ENCODE results near the gene MT1B.

Gene MT1B

GRCh38 chr16:56684926-56685590, 33.4 kb downstream of the MT1B start:
- DNase-seq (ENCODE audit: low read depth in 2 of 2), result no peak

- DNase-seq (ENCODE audit: low read depth in 2 of 2), result no peak
These were observed 35.1 kb downstream of the MT1B start for GRCh38 chr16:56686758-56687157.

- DNase-seq (ENCODE audit: low read depth in 2 of 2), result no peak
These were observed 37.1 kb downstream of the MT1B start for GRCh38 chr16:56688762-56689161.

- DNase-seq (ENCODE audit: low read depth in 2 of 2), result no peak
These were observed 37.5 kb downstream of the MT1B start for GRCh38 chr16:56689171-56689570.

- DNase-seq (ENCODE audit: low read depth in 2 of 2), result no peak
These were observed 38.9 kb downstream of the MT1B start for GRCh38 chr16:56690420-56691122.

GRCh38 chr16:56691885-56692284, 40.2 kb downstream of the MT1B start:
- DNase-seq (ENCODE audit: low read depth in 2 of 2), result no peak

- no peak for DNase-seq (ENCODE audit: low read depth in 2 of 2)
These were observed 43.6 kb downstream of the MT1B start for GRCh38 chr16:56695246-56695645.

GRCh38 chr16:56697456-56698155, 45.9 kb downstream of the MT1B start:
- DNase-seq (ENCODE audit: low read depth in 2 of 2), result no peak

- no peak for DNase-seq (ENCODE audit: low read depth in 2 of 2)
These were observed 48.5 kb downstream of the MT1B start for GRCh38 chr16:56700195-56700594.

- no peak for DNase-seq (ENCODE audit: low read depth in 2 of 2)
These were observed 48.9 kb downstream of the MT1B start for GRCh38 chr16:56700631-56701030.

- DNase-seq (ENCODE audit: low read depth in 2 of 2), result no peak
These were observed 49.8 kb downstream of the MT1B start for GRCh38 chr16:56701534-56701933.

Data from stimulated activated CD8-positive, alpha-beta memory T cell treated with anti-CD3 and anti-CD28 coated beads, Interleukin-2, amount 100 ng/mL, for 1 hour (primary cell).